Keratinocyte (primary cell): ENCODE results near the gene LAMB1.

ENCODE experiments used
- EZH2 ChIP-seq: IDR thresholded peaks from one replicate; pipeline ENCODE4 v1.6.1; 2012; ENCODE audit warnings: inconsistent platforms, mild to moderate bottlenecking, low read length, moderate library complexity
- TF ChIP-seq, protein P1 (sequence below), 3 experiments: IDR thresholded peaks in 1 of 3; conservative IDR thresholded peaks in 1 of 3; optimal IDR thresholded peaks in 1 of 3; 2 replicates in 2 of 3; 3 replicates in 1 of 3; pipeline versions ENCODE3 to v1.5.1; 2011; ENCODE audit warnings: low read length in 3 of 3, mild to moderate bottlenecking in 3 of 3, moderate library complexity in 2 of 3, control low read depth in 1 of 3, inconsistent platforms in 1 of 3; ENCODE audit not compliant: insufficient read depth in 2 of 3; ENCODE audit errors: extremely low read depth in 1 of 3

DNA sequence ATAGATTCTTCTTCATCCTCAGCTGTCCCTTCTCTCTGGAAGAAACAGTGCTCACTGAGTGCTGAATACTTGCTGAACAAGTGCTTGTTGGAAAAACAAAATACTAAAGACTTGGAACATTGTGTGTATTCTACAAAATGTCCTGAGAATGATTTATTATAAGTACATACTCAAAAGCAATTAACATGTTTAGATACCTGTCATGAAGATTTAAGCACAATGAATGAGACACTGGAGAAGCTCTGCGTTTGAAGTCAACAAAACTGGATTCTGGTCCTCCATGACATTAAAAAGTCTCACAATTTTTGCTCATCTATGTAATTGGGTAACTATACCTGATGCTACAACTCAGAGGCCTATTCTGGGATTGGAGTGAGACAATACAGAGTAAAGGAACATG, 34.8 kb upstream of the LAMB1 start:
- TF ChIP-seq, protein P1, sequence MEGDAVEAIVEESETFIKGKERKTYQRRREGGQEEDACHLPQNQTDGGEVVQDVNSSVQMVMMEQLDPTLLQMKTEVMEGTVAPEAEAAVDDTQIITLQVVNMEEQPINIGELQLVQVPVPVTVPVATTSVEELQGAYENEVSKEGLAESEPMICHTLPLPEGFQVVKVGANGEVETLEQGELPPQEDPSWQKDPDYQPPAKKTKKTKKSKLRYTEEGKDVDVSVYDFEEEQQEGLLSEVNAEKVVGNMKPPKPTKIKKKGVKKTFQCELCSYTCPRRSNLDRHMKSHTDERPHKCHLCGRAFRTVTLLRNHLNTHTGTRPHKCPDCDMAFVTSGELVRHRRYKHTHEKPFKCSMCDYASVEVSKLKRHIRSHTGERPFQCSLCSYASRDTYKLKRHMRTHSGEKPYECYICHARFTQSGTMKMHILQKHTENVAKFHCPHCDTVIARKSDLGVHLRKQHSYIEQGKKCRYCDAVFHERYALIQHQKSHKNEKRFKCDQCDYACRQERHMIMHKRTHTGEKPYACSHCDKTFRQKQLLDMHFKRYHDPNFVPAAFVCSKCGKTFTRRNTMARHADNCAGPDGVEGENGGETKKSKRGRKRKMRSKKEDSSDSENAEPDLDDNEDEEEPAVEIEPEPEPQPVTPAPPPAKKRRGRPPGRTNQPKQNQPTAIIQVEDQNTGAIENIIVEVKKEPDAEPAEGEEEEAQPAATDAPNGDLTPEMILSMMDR (optimal IDR thresholded peaks at IDR 0.05 in 1 of 3, IDR thresholded peaks at IDR 0.05 in 1 of 3, conservative IDR thresholded peaks at IDR 0.05 in 1 of 3; ENCODE audit: extremely low read depth in 1 of 3, insufficient read depth in 2 of 3, low read length in 3 of 3), result no peak
- no peak for TF ChIP-seq EZH2
